ENCODE measurements around the gene ZNF417.
A peak's percentile ranks its signal among the peaks of the same experiment; 100 is the strongest.
"Not testable (repeated sequence)": the region's sequence is repeated elsewhere in the genome, so short reads cannot be mapped to it uniquely, and the experiment has no call there.

Gene ZNF417

DNA sequence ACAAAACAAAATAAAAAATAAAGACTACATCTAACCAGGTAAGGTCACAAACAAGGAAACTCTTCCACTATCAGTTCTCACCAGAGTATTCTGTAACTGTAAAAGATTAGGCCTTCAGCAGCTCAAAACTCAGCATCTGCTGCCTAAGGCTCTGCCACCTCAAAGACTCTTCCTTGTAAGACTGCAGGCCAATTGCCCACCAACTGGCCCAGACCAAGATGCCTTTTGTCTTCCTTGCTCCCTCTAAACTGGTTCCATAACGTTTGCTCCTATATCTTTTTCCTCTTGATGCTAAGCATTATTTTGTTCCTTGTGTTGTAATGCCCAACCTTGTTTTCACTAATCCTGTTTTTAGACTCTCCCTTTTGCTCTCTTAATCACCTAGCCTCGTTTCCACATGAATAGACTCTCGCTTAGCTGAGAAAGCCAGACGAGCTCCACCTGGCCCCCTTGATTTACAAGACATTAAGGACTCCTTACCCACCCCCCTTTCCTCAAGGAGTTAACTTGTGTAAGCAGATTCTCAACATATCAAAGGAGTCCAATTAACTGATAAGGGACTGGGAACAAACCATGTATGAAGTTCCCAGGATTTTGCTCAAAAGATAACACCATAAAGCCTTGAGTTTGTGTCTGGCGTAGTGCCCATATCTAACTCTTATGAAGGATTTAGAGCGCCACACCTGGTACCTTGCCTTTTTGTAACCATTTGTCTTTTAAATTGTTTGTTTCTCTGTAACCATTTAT is 29.0 kb downstream of the ZNF417 start:
- peak; percentile 72 for DNase-seq (ENCODE audit: low read depth, low spot score)

DNA sequence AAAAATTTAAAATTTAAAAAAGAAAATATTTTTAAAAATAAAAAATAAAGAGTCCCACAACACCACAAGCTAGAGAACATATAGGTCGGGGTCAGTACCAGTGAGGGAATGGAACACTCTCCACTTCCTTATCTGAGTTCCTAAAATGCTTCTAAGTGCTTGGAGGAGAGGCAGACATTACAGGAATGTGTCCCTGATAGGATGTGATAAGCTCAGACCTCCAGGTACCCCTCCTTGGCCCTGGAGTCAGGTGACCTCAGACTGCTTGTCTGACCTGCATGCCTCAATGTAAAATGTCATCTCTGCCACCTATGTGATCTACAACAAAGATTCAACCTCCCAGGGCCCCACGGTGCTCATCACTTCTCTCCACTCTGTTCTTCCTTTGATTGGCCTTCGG is 30.3 kb downstream of the ZNF417 start:
- DNase-seq (ENCODE audit: low read depth, low spot score), result no peak

DNA sequence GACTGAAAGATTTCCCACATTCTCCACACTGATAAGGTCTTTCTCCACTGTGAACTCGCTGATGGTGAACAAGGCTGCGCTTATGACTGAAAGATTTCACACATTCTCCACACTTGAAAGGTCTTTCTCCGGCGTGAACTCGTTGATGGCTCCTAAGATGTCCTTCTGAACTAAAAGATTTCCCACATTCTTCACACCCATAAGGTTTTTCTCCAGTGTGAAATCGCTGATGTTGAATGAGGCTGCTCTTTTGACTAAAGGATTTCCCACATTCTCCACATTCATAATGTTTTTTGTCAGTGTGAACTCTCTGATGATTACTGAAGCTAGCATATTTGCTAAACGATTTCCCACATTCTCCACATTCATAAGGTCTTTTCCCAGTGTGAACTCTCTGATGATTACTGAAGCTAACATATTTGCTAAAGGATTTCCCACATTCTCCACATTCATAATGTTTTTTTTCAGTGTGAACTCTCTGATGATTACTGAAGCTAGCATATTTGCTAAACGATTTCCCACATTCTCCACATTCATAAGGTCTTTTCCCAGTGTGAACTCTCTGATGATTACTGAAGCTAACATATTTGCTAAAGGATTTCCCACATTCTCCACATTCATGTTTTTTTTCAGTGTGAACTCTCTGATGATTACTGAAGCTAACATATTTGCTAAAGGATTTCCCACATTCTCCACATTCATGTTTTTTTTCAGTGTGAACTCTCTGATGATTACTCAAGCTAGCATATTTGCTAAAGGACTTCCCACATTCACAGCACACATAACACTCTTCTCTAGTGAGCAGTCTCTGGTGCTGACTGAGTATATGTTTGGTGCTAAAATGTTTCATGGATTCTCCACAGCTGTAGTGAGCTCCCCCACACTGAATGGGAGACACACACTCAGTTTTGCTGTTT is 42.3 kb downstream of the ZNF417 start:
- DNase-seq (ENCODE audit: low read depth, low spot score), result not testable (repeated sequence)

DNA sequence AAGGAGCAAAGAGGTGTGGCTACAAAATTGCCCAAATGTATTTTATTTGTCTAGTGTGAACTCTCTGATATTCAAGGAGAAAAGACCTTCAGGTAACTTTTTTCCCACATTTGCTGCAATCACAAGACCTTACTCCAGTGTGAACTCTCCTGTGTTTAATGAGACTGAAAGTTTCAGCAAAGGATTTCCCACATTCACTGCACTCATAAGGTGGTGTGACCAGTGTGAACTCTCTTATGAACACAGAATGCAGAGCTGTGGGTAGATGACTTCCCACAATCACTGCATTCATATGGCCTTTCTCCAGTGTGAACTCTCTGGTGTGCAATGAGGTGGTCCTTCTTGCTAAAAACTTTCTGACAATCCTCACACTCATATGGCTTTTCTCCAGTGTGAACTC is 43.9 kb downstream of the ZNF417 start:
- DNase-seq (ENCODE audit: low read depth, low spot score), result no peak

DNA sequence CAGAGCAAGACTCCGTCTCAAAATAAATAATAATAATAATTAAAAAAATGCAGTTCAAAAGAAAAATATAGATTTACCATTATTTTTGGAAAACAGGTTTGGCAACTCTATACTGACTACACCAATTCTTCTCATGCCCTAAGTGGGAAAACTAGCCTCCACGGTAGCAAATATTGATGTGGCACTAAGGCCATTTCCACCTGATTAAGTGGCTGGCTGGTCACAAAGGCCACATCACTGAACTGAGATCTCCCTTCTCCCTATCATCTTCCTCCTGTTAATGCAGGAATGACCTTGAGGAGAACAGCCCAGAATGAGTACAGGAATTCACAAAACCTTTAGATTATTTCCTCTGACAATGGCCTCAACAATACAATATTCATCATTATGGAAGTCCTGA is 46.2 kb downstream of the ZNF417 start:
- no peak for DNase-seq (ENCODE audit: low read depth, low spot score)

DNA sequence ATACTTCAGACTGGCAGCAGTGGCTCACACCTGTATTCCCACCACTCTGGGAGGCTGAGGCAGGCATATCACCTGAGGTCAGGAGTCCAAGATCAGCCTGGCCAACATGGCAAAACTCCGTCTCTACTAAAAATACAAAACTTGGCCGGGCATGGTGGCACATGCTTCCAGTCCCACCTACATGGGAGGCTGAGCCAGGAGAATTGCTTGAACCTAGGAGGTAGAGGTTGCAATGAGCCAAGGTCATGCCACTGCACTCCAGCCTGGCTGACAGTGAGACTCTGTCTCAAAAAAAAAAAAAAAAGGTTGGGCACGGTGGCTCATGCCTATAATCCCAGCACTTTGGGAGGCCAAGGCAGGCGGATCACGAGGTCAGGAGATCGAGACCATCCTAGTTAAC is 46.7 kb downstream of the ZNF417 start:
- not testable (repeated sequence) for DNase-seq (ENCODE audit: low read depth, low spot score)

DNA sequence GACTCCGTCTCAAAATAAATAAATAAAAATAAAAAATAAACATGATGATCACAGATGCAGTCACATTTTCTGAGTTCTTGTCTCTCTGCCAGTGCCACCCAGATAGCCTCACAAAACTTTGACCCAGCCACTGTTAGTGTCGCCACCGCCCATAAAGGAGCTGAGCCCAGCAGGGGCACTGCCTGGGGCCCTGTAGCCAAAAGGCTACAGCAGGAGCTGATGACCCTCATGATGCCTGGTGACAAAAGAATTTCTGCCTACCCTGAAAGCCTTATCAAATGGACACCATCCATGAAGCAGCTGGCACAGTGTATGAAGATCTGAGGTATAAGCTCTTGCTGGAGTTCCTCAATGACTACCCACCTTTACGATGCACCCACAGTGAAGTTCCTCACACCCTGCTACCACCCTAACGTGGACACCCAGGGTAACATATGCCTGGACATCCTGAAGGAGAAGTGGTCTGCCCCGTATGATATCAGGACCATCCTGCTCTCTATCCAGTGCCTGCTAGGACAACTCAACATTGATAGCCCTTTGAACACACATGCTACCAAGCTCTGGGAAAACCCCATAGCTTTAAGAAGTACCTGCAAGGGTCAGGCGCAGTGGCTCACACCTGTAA is 48.4 kb downstream of the ZNF417 start:
- DNase-seq (ENCODE audit: low read depth, low spot score), result no peak
